OCI-LY3 (cell line): Measurements from ENCODE around the gene DISP1.

ENCODE experiments used
- CTCF ChIP-seq: fragments of 200-600, 300-600 bp; sonication (generic); IDR thresholded peaks from 2 replicates; pipeline ENCODE4 v1.5.1; 2014; ENCODE audit warnings: antibody characterized with exemption, low read length, low read depth
- EZH2phosphoT487 ChIP-seq: fragments of 200-600 bp; shearing (Covaris generic); IDR thresholded peaks from 2 replicates; pipeline ENCODE4 v1.6.1; 2018; ENCODE audit warnings: antibody characterized with exemption, mixed run types, low read depth

- TF ChIP-seq CTCF (no peak), EZH2phosphoT487 (no peak)
Observed at GRCh38 chr1:222777463-222777862, 37.4 kb upstream of the DISP1 start.
